ENCODE results near the gene ARID3C.

The ARID3C gene

DNA sequence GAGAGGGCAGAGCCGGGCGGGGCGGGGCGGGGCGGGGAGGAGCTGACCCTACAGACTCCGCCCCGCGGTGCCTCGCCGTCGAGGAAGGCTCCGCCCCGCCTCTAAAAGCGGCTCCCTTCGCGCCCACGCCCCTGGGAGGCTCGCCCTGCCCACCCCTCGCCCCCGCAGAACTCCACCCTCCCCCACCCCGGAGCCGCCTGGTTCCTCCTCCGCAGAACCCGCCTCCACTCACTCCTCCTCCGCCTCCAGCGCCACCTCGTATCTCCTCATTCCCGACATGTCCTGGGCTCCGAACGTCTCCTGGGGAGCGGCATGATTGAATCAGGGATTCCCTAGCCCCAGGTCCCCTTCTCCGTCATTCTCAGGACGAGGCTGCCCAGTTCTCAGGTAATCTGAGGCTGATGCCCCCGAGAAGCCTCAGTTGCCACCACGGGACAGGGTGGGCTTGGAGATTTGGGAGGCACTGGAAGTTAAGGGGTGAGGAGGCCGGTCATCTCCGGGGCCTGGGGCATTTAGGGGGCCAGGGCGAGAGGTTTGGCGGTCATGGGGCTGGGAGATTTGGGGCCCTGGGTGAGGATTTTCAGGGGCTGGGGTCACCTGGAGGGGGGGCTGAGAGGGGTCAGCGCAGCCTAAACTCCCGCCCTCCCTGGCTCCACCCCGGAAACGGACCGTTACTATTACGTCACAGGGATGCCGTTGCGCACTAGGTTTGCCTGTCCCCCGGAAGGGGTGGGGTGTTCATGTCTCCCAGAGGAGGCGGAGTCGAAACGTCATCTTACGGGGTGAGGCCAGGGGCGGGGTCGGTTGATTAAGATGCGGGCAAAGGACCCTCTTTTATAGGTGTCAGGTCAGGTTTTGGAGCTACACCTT lies 36.8 kb upstream of the ARID3C start:
- TF ChIP-seq CTCF (IDR thresholded peaks at IDR 0.05; ENCODE audit: low read depth, low read length, missing control alignments), result no peak
- DNase-seq (ENCODE audit: extremely low read depth, low read depth), result peak; percentile 73
- peak overlapping the region; percentile 78 for H3K4me3 ChIP-seq (replicated peaks; ENCODE audit: low read depth, low read length)

- DNase-seq (ENCODE audit: extremely low read depth, low read depth), result no peak
- TF ChIP-seq CTCF (IDR thresholded peaks at IDR 0.05; ENCODE audit: low read depth, low read length, missing control alignments), result no peak
- peak overlapping the region; percentile 78 for H3K4me3 ChIP-seq (replicated peaks; ENCODE audit: low read depth, low read length)
Observed at GRCh38 chr9:34665067-34665380, 36.2 kb upstream of the ARID3C start.

DNA sequence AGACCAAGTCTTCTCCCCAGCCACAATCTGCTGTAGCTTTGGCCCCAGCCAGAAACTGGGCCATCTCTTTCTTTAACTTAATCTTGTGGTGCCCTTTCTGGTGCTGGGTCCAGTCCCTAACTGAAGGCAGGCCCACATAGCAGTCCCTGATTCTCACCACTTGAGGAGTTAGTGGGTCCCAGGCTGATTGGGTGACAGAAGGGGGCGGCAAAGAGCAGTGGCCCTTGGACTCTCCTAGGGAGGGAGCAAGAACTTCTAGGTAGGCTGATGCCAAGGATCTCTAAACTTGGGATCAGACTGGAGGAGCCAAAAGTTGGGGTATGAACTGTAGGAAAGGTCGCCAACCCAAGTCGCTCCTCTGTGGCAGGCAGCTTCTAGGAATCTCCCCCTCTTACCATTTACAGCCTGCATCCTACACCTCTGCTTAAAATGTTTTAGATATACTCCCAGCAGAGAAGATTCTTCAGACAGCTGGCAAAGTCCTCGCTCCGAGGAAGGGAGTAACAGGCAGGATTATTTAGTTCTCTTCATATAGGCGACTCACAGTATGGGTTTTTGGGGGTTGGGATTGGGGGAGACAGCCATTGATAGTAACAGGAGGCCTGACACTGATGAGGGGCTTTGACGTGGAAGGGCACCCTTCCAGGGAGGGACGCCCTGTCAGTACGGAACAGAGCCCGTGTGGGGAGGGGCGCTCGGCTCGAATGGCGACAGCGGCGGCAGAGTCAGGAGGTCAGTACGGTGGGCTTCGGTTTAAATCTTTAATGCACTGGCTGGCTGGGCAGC lies 35.6 kb upstream of the ARID3C start:
- peak; percentile 98 for TF ChIP-seq CTCF (IDR thresholded peaks at IDR 0.05; ENCODE audit: low read depth, low read length, missing control alignments)
- H3K4me3 ChIP-seq (replicated peaks; ENCODE audit: low read depth, low read length), result peak overlapping the region; percentile 78
- peak; percentile 54 for DNase-seq (ENCODE audit: extremely low read depth, low read depth)

DNA sequence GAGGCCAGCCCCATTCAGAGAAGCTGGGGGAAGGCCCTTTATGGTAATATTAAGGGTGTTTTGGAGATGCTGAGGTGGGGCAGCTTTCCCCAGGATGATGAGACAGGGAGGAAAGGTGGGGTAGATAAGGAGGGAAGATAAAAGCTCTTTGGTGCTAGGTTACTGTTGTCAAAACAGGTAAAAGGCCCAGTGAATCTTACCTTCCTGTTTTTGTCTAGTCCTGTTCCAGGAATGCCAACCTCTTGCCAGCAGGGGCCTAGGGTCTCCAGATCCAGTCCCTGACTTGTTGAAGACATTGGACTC lies 34.4 kb upstream of the ARID3C start:
- TF ChIP-seq CTCF (IDR thresholded peaks at IDR 0.05; ENCODE audit: low read depth, low read length, missing control alignments), result no peak
- no peak overlapping the region for H3K4me3 ChIP-seq (replicated peaks; ENCODE audit: low read depth, low read length)
- no peak for DNase-seq (ENCODE audit: extremely low read depth, low read depth)

- no peak for TF ChIP-seq CTCF (IDR thresholded peaks at IDR 0.05; ENCODE audit: low read depth, low read length, missing control alignments)
- no peak within 1 kb of the TSS for H3K4me3 ChIP-seq (replicated peaks; ENCODE audit: low read depth, low read length)
- no peak for DNase-seq (ENCODE audit: extremely low read depth, low read depth)
Observed at GRCh38 chr9:34662526-34663302, 33.8 kb upstream of the ARID3C start, which contains the start of gene CCL27. TSS of gene CCL27 (minus strand) at chr9:34662657. CDS start at chr9:34662633, 24 bp downstream.

GRCh38 chr9:34659592-34660253 lies 30.9 kb upstream of the ARID3C start:
- no peak overlapping the region for H3K4me3 ChIP-seq (replicated peaks; ENCODE audit: low read depth, low read length)
- TF ChIP-seq CTCF (IDR thresholded peaks at IDR 0.05; ENCODE audit: low read depth, low read length, missing control alignments), result no peak
- no peak for DNase-seq (ENCODE audit: extremely low read depth, low read depth)

Data from HFF-Myc (cell line).